Islet precursor cell (in vitro differentiated cells): Measurements from ENCODE around the gene SCARB2.
A peak's percentile ranks its signal among the peaks of the same experiment; 100 is the strongest.

Experiments used
- DNase-seq: peaks from one replicate; pipeline ENCODE4 v3.0.0-alpha.2; 2018

Gene SCARB2

DNA sequence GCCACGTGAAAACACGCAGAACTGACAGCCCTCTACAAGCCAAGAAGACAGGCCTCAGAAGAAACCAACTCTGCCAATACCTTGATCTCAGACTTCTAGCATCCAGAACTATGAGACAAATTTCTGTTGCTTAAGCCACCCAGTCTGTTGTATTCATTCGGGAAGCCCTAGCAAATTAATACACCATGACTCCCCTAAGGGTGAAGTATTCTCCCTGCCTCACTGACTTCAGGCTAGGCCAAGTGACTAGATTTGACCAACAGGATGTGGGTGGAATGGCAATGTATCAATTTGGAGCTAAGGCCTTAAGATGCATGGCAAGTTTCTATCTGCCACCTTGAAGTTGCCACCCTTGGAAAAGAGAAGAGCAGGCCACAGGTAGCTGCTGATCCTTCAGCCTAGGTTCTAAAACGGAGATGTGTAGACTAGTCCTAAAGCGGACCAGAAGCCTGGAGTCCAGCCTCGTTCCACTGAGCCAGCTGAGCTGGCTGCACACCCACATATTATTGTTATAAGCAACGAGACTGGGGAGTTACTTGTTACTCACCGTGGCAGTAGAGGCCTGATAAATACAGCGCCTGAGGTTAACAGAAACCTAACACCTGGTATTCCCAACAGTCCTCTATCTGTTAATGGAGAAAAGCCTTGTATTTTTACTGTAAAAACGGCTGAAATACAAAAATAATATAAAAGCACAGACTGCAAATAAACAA lies 16.4 kb downstream of the SCARB2 start:
- no peak for DNase-seq

DNA sequence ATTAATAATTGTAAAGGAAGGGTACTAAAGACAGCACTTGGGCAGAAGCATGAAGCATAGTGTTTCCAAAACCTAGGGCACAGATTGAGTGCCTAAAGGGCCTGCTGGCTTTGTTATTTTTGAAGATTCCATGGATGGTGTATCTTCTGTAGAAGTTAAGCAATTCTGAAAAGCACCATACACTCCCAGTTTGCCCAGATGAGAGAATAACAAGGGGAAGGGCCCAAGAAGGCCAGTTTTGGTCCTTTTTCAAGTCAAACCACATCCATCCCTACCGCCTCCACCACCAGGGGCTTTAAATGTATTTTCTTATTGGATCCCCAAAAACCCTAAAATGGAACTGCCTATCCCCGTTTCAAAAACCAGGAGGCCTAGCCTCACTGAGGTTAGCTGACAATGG lies 17.2 kb downstream of the SCARB2 start:
- no peak for DNase-seq

DNA sequence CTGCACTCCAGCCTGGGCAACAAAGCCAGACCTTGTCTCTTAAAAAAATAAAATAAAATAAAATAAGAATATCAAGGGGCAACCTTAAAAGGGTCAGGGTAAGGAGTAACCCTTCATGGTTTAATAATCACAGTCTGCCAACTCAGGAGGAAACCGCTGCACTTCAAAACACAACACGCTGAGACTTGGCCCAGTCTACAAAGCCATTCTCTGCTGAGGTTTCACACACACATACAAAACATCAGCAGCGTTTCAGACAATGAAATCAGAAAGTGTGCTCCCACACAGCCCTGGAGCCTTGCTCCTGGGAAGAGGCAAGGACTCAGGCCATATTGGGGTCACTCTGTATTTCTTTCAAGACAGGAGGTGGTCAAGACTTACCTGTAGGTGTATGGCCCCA lies 18.3 kb downstream of the SCARB2 start:
- DNase-seq, result no peak

DNA sequence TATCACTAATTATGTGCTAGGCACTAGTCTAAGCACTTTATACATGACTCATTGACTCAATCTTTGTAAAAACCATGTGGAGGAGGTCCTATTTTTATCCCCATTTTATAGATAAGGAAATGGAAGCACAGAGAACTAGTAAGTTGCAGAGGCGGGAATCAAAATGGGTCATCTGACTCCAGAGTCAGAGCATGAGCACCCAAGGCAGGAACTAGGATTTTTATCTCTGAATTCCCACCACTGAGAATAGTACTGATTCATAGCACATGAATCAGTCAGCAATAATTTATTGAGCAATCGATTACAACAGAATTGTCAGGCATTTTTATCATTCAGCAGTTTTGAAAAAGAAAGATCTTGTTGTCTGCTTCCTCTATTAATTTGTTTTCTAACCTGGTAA lies 19.3 kb downstream of the SCARB2 start:
- DNase-seq, result no peak

DNA sequence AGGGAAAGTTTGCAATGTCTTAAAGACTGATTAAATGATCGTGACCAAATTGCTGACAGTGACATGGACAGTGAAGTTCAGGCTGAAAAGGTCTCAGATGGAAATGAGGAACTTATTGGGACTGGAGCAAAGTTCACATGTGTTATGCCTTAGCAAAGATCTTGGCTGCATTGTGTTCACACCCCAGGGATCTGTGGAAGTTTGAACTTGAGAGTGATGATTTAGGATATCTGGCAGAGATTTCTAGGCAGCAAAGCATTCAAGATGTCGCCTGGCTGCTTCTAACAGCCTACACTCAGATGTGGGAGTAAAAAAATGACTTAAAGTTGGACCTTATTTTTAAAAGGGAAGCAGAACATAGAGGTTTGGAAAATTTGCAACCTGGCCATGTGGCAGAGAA lies 21.4 kb downstream of the SCARB2 start:
- no peak for DNase-seq

DNA sequence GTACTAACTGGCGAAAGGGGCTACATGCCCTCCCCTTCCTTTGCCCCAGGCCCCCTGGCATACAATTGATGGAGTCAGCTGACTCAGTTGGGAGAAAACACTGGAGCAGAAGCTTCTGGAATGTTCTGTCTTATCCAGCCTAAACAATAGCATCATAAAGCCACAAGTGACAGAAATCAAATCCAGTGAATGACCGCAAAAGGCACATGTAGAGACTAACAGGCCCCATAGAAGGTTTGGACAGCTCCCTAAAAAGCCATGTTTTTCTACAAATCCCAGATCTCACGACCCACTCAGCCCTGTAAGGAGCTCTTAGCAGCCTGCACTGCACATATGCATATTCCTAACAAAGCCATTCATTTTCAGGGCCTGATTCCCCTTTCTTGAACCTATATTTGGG lies 25.1 kb downstream of the SCARB2 start:
- DNase-seq, result no peak

DNA sequence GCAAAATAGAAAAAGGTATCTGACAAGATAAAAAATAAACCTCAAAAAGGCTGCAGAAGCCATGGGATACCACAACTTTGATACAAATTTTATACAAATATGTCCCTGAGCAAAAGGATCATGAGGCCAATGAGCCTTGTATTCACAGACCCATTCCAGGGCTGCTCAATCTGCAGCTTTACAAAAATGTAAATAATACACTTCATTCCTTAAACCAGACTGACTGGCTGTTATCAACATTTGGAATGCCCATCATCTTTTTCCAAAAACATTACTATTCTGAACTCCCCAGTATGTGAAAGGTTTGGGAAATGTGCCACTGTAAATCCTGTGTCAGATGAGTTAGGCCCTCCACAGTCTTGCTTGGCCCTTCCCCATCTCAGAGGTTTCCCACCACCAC lies 25.5 kb downstream of the SCARB2 start:
- DNase-seq, result no peak

DNA sequence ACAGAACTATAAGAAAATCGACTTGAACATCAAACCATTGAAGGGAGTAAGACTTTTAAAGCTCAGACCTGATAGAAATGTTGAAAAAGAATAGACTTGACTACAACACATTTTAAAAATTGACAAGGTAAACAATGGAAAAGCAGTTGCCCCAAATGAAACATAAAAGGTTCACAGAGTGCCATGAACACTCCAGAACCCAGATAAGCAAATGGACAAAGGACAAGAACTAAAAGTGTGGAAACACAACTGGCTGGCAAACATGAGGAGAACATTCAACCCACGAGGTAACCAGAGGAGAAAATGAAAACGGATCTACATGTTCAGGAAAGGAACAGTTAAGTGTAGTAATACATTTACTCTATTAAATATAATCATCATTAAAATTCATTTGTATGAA lies 26.5 kb downstream of the SCARB2 start:
- DNase-seq, result no peak

DNA sequence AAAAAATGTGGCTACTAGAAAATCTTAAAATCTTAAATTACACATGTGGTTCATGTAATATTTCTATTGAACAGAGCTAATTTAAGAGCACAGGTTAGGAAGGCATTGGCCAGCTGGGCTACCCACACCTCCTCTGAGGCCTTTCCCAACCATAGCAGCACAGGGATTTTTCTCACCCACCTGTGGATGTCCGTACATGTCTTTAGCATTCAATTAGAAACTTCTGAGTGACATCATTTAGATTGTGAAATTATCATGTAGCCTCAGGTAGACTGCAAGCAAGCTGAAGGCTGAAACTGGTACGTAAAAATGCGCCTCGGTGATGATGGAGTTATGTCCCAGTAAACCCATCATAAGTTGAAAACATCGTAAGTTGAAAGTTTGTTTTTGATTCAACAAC lies 31.2 kb downstream of the SCARB2 start:
- no peak for DNase-seq

DNA sequence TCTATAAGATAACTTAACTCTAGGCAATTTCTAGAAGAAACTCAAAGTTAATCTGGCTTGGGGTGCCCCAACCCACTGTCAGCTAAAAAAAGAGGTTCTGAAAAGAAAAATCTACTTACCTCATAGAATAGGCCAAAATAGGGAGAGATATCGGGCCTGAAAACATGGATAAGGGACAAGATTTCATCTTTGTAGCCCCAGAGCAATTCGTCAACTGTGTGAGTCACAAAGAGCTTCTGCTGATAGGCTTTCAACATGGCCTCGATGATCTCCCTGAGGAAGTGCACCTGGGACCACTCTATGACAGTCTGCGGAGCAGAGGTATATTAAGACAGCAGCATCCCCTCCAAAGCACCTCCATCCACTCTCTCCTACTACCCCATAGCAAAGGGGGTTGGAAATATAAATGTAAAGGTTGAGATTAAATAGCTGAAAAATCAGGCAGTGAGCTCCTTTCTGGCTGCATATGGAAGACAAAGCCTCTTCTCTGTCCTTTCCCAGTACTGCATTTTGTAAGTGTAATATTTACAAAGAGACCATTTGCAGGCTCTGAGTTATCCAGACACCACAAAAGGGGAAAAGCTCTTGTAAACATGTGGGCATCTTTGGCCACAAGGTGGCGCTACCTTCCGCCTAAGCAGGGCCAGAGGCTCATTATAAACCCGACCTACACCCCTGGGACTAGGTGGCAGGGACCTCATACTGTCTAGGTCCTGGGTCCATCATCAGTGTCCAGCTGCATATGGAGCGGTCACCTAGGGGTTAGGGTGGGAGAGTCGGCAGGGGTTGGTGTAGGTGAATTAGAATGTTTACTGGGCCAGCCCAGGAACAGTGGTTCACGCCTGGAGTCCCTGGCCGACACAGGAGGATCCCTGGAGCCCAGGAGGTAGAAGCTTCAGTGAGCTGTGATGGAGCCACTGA lies 34.0 kb downstream of the SCARB2 start:
- peak; percentile 88 for DNase-seq

DNA sequence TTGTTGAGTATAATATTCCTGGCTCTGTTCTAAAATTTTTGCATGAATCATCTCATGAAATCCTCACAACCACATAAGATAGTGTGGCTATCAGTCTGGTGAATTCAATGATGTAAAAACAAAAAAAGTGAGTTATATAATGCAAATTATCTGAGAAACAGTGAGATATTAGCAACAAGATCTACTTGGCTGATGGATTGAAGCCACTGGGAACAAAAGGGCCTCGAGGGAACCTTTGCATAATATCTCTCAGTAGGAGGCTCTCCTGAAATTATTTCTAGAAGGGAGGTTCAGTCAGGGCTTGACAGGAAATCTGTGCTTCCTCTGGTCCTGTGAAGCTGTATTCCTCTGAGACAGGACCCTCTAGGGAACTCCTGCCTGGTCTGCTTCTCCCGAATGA lies 35.3 kb downstream of the SCARB2 start:
- DNase-seq, result no peak

DNA sequence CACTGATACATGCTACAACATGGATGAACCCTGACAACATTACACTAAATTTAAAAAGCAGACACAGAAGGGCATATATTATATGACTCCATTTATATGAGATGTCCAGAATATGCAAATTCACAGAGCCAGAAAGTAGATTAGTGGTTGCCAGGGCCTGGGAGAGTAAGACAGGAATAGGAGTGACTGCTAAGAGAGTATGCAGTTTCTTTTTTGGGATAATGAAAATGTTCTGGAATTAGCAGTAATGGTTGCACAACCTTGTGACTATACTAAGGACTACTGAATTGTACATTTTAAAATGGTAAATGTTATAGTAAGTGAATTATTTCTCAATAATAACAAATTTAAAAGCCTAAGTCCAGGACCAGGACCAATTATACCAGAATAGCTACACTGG lies 35.9 kb downstream of the SCARB2 start:
- no peak for DNase-seq

DNA sequence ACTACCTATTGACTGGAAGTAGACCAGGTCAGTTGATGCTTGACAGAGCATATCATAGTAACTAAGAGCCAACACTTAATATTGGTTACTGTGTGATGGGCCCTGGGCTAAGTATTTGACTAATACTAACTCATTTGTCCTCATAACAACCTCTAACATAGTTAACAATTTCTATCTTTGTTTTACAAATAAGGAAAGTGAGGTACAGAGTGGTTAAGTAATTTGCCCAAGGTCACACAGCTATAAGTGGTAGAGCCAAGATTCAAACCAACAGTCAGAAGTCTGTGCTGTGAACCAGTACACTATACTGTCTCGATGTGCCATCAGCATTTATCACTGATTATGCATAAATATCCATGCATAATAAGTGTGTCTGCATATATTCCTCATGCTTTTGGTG lies 38.3 kb downstream of the SCARB2 start:
- DNase-seq, result no peak

DNA sequence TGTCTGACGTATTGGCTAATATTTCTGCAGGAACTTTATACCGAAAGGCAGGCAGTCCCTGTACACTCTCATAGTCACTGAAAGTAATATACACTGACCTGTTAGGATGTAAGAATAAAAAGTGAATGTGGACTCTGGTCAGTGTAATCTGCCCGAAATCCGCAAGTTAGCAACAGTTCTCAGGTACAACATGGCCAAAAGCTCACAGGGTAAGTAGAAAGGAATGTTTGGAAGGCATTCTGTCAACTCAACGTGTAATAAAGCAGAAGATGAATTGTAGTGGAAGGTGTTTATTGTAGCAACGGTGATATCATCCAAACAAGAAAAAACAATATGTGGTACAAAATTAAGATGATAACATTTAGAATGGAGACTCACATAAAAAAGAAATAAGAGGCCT lies 39.4 kb downstream of the SCARB2 start:
- no peak for DNase-seq

DNA sequence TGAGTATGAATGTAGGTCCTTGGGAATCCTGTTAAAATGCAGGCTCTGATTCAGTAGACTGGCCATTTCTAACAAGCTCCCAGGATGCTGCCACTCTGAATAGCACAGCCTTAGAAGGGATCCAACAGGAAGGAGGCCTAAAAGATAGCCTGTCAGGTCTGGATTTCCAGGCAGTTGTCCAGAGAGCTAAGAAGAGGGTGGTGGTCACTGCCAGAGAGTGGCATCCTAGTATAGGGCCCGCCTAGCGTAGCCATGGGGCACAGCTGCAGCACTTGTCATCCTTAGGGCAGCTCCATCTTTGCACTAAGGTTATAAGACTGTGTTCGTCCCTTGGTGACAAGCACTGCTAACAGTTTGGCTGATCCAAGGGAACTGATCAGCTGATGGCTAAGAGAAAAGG lies 44.9 kb downstream of the SCARB2 start:
- DNase-seq, result no peak

DNA sequence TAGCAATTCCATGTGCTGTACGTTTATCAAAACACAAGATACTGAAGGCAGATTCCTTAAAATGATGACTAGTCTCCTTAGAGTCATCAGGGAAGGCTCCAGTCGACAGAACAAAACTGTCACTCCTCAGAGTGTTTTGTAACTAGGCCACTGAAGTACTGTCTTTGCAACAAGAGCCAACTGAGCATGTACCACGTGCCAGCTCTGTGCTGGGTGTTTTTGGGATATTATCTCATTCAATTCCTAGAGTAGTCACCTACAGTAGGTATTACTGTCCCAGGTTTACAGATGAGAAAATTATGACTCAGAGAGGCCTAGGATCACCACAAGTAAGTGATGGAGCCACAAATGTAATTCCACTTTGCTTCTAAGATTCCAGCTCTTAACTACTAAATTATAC lies 47.1 kb downstream of the SCARB2 start:
- DNase-seq, result no peak

DNA sequence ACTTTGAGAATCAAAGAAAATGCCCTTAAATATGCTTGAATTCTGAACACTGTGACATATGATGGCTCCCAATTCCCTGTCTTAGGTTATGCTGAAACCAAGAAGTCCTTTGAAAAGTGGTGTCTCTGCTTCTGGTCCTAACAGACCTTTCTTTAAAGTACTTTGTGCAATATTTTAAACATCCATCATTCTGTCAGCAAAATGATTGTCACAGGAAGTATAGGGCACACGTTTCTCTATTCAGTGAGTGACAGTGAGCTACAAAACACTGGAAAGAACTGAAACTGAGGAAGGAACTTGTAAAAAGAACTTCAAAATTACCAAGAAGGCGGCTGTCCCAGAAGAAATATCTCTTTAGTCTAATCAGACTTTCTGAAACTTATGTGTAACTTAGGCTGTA lies 53.3 kb downstream of the SCARB2 start:
- no peak for DNase-seq

DNA sequence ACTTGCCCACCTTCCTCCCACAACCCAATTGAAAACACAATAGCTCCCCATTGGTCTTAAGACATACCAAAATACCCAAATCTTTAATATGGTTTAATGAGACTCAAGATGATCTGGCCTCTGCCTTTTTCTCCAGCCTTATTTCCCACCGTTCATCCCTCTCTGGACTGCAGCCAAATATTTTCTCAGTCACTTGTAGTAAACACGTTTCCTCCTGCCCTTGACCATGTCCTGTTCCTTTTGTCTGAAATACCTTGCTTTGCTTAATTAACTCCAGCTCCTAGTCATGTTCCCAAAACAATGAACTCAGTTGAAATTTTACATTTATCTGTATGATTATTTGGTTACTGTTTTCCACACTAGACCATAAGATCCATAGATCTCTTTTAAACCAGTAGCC lies 57.0 kb downstream of the SCARB2 start:
- DNase-seq, result no peak

DNA sequence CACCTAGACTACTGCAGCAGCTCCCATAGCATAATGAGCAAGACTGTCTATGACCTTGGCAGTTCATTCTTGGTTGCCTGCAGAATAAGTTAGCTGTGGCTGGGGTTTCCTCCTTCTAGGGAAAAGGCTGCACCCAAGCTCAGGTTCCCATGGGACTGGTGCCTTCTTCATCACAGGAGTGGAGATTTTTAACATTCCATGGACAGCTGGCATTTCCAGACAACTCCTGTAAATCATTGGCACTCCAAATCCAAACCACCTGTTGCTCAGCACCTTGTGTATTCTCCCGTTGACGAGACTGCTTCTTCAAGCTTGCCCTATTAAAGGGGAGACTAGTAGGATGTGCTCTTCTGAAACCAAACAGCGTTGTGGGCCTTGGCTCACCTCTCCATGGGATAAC lies 57.6 kb downstream of the SCARB2 start:
- DNase-seq, result no peak

DNA sequence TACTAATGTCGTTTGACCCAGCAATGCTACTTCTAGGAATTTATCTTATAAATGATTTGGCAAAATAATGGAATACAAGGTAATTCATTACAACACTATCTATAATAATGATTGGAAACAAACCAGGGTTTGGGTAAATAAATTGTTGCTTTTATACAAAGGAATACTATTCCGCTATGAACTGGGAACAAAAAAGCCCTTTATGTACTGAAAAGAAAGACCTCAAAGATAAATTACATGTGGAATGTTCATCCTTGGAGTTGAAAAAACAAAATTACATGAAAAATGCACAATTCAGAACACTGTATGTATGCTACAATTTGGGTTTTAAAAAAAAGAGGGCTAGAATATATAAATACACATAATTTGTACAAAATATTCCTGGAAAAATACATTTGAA lies 60.3 kb downstream of the SCARB2 start:
- DNase-seq, result no peak

DNA sequence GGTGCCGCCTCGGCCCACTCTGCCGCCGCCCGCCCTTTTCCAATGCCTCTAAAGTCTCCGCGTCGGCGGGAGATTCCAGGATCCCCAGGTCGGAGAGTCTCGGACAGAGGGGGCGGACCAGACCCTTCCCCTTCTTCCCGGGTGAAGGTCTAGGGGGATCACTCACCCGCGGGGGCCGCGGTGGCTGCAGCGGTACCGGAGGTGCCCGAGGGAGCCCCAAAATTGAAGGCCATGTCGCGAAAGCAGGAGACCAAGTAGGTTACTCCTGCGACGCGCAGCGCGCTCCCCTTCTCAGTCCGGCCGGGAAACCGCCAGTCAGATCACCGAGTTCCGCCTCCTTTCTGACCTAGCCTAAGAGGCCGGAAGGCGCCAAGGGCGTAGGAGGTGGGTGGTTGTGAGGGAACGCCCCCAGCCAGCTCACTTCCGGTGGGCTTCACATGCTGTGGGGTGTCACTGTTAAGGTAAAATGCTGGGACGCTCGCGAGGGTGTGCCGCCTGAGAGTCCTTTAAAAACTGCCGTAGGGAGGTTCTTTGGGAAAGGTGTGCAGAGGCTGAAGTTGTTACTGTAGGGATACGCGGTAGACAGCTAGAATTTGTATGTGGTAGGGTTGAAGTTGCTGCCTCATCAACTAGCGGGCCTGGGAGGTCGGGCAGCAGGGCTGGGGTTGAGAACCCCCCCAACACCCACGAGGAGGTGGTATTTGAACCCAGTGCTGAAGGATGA lies 65.3 kb downstream of the SCARB2 start, which contains the start of gene NUP54:
TSS of gene NUP54 (minus strand) at position 256 of the 724 bp plus-strand sequence. CDS start at position 233, 23 bp downstream.
- peak; percentile 98 for DNase-seq

DNA sequence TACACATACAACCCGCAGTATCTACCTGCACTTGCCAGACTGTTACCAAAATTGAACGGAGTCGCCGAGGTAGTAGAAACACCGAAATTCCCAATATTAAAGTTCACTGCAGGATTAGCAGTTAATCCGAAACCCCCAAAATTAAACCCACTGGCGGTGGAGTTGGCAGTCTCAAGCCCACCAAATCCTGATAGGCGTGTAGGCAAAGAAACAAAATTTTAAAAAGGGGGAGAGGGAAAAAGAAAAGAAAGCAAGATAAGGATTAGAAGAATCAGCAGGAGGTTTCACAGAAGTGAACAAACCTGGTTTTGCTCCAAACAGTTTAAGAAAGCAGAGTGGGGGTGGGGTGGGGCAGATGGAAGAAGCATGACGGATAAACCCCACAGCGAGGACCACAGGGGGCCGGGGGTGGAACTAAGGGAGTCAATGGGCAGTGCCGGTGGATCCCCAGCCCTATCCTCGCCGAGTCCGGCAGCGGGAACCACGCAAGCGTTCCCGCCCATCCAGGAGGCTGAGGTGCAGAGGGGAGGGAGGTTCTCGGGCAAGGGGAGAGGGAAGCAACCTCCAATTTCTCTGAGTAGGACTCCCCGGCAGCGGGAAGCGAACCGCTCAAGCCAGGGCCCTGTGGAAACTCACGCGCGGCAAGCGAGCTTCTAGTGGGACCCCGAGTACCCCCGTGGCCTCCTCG lies 66.0 kb downstream of the SCARB2 start:
- DNase-seq, result peak; percentile 89

DNA sequence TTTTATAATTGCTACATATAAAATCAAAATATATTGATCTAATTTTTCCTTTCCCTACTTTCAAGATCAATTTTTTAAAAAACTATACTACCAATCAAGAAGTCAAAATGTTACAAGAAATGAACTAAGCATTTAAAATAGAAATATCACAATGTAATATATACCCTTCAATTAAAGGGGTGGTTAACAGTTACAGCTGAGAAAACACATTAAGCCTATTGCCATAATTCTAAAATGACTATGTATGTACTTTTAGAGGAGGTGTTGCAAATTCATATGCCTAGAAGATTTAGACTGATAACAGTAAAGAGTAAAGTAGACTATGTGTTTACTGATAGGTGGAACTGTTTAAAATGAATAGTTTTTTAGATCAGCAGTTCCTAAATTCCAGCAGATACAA lies 69.1 kb downstream of the SCARB2 start:
- DNase-seq, result no peak
